Cerebellar cortex (tissue), 1 donor: Measurements from ENCODE around the gene PSD.

Experiments used
- DNase-seq: peaks from one replicate; pipeline ENCODE4 v3.0.0-alpha.2; 2015; ENCODE audit warnings: low spot score

The PSD gene

GRCh38 chr10:102419269-102420180 lies 940 bp upstream of the PSD start:
- DNase-seq = peak; percentile 70

- DNase-seq = no peak
Measured at GRCh38 chr10:102416695-102417094, 1.9 kb downstream of the PSD start.

- no peak for DNase-seq
Measured at GRCh38 chr10:102416283-102416682, 2.3 kb downstream of the PSD start.

DNA sequence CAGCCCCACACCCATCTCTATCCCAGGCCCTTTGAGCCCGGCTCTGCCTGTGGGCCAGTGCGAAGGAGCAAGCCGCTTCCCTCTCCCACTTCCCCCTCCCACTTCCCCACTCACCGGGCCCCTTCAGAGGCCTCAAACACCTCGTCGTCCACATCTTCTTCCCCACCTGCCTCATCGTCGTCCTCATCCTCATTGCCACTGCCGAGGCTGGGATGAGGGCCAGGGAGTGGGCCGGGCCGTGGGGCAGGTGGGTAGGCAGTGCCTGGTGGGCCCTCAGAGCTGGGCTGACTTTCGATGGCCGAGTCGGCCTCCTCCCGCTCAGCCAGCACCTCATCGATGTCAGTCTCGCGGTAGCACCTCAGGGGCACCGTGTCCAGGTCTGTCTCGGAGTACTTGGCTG lies 3.8 kb downstream of the PSD start:
- no peak for DNase-seq

GRCh38 chr10:102413806-102414561 lies 4.6 kb downstream of the PSD start:
- no peak for DNase-seq

- DNase-seq = peak; percentile 58
Measured at GRCh38 chr10:102413053-102413705, 5.4 kb downstream of the PSD start.

GRCh38 chr10:102412293-102412692 lies 6.3 kb downstream of the PSD start:
- no peak for DNase-seq

- no peak for DNase-seq
Measured at GRCh38 chr10:102411341-102412255, 7.0 kb downstream of the PSD start.

DNA sequence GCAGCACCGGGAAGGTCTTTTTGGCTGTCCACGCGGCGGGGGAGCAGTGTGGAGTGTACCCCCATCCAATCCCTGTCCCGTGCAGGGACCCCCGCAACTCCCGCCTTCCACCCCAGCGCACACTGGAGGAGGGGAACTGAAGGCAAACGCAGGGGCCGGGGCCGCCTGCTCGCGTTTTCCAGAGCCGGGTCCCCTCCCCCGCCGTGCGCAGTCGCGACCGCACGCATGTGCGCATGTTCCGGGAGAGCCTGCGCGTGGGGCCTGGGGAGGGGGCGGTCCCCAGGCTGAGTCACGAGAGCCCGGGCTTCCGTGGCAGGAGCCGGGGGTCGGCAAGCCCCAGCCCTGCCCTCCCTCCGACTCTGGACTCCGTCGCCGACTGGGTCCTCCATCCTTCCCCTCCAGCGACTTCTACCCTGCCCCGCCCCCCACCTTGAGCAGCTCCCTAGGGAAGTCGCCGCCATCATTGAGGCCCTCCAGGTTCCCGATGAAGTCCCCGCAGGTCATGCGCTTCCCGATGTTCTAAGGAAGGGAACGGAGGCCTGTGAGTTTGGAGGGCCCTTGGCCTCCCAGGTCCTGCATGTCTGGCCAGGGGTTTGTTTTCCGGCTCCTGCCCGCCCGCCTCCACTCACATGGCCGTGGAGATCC lies 8.0 kb downstream of the PSD start:
- DNase-seq = no peak

DNA sequence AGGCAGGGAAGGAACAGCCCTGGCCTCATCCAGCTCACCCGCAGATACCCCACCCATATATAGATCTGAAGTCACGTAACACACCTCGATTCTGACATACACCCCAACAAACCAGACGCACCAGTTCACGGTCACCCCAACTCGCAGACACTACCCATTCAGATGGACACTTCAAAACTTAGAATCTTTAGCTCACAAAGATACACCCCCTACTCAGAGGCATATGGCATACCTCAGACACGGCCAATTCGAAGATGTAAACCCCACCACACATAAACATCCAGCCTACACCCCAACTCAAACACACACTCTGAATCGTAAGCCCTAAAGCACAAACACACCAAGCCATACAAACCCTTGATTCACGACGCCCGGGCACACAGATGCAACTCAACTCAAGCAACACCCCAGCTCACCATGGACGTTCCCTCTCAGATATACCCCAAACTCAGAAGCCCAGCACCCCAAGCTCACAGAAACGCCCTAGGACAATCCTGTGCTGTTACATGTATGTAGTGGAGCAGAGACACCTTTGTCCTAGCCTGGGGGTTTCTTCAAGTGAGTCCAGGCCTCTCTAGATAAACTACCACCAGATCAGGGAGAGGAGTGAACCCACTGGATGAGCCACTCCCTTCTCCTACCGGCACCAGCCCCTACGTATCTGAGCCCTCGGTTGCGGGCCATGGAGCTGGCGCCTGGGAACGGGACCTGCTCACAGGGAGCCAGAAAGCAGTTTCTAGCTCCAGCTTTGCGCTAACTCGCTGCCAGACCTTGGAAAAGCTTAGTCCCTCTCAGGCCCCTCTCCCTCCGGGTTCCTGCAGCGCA lies 8.8 kb downstream of the PSD start:
- DNase-seq = no peak

DNA sequence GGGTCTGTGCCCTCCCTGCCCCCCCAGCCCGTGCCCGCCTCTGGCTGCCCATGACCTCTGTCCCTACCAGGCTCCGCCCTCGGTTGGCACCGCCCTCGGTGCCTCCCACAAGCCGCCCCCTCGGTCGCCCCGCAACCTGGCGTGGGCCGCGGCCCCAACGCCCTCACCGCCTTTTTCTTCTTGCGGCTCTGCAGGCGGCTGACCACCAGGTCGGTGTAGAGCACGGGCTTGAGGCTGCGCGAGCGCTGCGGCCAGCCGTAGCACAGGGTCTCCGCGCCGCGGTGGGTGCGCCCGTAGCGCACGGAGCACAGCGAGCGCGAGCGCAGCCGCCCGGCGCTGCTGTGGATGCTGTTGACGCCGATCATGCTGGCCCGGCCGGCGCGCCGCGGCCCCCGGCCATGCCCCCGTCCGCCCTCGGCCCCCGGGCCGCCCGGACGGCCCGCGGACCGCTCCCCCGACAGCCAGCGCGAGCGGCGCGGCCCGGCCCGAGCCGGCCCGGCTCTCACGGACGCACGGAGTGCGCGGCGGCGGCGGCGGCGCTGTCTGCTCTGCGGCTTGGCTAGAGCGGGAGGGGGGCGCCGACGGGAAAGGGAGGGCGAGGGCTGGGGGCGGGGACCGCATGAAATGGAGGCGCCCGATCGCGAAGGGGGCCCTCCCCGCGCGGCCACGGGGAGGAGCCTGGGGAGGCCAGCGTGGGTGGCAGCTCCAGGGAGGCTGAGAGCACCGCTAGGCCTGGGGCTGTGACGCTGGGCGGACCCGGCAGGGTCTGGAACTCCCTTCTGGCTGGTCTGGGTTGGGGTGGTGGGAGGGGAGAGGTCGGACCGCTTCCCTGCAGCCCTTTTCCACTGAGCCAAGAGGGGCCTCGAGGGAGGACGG lies 9.6 kb downstream of the PSD start:
- DNase-seq = no peak

GRCh38 chr10:102408131-102408727 lies 10.4 kb downstream of the PSD start:
- no peak for DNase-seq

DNA sequence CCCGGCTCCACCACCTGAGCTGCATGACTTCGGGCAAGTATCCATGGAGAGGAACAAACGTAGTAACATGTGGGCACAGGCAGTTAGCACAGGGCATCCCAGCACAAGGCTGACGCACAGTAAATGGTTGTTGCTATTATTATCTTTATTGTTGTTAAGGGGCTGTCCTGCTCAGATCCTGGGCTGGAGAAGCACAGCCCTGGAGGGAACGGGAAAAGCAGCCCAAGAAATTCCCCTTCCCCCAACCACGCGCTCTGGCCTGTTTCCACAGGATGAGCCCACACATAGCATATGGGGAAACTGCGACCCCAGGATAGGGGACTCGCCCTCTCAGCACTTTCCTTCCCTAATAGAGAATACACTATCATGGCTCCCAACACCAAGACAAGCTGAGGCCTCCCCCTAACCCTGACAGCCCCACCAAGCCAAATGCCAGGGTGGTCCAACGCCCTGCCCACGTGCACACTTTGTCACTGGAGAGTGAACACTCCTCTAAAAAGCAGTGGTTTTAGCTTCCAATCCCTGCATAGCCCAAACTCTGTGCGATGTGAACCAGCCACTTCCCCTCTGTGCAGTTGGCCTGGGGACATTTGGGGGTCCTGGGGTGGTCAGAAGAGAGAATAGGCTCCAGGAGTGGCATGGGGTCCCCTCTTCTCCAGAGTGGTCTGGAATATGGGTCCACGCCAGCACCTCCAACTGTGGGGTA lies 11.0 kb downstream of the PSD start:
- DNase-seq = no peak

- no peak for DNase-seq
Measured at GRCh38 chr10:102406815-102407214, 11.8 kb downstream of the PSD start.

DNA sequence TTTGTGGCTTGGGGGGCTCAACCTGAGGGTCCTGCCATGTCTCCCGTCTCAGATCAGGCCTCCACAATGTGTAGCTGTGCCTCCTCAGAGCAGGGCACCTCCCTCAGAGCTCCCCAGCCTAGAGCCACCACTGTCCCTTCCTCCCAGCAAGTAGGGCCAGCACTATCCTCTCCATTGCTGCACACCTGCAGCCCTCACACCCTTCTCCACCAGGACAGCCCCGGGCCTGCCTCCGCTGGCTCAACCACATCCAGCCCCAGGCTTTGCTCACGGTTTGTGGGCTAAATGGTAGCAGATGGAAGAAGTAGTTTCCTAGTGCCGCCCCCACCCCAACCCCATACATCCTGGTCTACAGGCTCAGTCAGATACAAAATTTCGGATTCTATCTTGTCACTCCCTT lies 13.0 kb downstream of the PSD start:
- no peak for DNase-seq

DNA sequence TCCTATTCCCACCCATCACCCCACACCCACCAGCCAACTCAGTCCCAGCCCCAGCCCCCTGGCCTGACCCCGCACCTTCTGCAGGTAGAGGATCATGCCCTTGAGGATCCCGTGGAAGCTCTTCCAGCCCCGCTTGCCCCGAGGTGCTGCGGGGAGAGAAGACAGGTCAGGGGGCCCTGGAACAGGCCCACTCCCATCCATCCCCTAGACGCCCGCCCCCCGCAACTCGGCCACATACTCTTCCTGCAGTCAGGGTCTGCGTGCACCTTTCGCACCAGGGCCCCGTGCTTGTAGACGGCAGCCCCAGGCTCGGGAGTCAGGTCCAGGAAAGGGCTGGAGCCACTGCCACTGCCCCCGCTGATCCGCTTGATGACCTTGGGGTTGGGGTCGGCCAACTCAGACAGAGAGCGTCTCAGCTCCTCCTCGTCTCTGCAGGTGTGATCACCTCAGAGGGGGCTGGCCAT lies 13.4 kb downstream of the PSD start:
- DNase-seq = no peak

DNA sequence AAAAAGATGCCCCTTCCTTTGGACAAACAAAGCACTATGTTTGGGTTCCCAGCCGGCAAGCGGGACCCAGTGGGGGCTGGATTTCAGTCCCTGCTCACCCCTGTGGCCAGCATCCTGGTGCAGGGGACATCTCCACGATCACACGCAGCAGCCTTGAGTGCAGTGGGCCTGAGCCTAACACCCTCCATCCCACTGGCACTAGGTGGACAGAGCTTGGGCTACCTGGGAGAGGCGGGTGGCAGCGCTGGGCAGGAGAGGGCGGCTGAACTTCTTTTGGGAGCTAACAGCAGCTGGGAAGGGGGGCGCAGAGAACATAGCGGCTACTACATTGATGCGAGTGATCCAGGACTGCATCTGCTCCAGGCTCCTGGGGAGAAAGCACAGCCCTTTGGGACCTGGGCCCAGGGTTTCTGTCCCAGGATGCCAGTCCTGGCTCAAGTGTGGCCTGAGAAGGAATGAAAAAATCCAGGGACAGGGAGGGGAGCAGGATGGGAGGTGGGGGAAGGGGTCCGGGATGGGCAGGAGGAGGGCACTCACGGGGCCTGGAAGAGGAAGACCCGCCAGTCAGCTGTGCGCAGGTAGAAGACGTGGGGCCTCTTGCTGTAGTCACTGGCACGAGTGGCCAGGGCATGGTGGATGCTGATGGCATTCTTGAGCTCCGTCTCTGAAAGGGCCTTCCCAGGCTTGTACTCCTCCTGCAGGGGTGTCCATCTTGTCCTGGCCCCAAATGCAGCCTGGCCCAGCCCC lies 14.1 kb downstream of the PSD start:
- DNase-seq = no peak
